Measurements from ENCODE around the gene AZU1. TPM values are rescaled to one million over a fixed set of nuclear protein-coding genes. Genes with fewer than 3 reads are reported as not detected.
"Not testable (repeated sequence)": the region's sequence is repeated elsewhere in the genome, so short reads cannot be mapped to it uniquely, and the experiment has no call there.

The AZU1 gene
- total RNA-seq, 2 donors from 2014 or later: 1.1 TPM; not detected in 1

GRCh38 chr19:815079-815774 is 12.4 kb upstream of the AZU1 start:
- Histone ChIP-seq H3K9me3 (no peaks in the 10 kb centered on the region), H3K4me1 (ENCODE audit: control insufficient read depth in 1 of 2, low read depth in 2 of 2) (no peaks in the 10 kb centered on the region), H3K36me3 (peaks cover 20% of the 10 kb centered on the region), H3K4me3 (no peak overlapping the region), H3K27ac (no peak overlapping the region), H3K27me3 (replicated peaks; ENCODE audit: insufficient read depth) (no peaks in the 10 kb centered on the region)
- TF ChIP-seq CTCF (IDR thresholded peaks at IDR 0.05): no peak
- DNase-seq (ENCODE audit: low spot score) (no peak), ATAC-seq (ENCODE audit: insufficient number of reproducible peaks, low FRiP score, low read depth) (no peak)

- no peak for TF ChIP-seq CTCF (IDR thresholded peaks at IDR 0.05)
- no peak for DNase-seq (ENCODE audit: low spot score)
- peaks cover 13% of the 10 kb centered on the region for H3K36me3 ChIP-seq
Measured at GRCh38 chr19:815775-816499, 11.7 kb upstream of the AZU1 start.

GRCh38 chr19:816500-816857 is 11.2 kb upstream of the AZU1 start:
- peaks cover 3% of the 10 kb centered on the region for H3K27me3 ChIP-seq (replicated peaks; ENCODE audit: insufficient read depth)
- no peak overlapping the region for H3K4me3 ChIP-seq
- no peak overlapping the region for H3K27ac ChIP-seq
- H3K36me3 ChIP-seq: peaks cover 8% of the 10 kb centered on the region
- no peak for ATAC-seq (ENCODE audit: insufficient number of reproducible peaks, low FRiP score, low read depth)
- no peak for TF ChIP-seq CTCF (IDR thresholded peaks at IDR 0.05)
- peaks cover 2 to 3% of the 10 kb centered on the region in 2 donors for H3K4me1 ChIP-seq (ENCODE audit: control insufficient read depth in 1 of 2, low read depth in 2 of 2)
- DNase-seq (ENCODE audit: low spot score): no peak
- no peaks in the 10 kb centered on the region for H3K9me3 ChIP-seq

More at GRCh38 chr19:815775-816499, 11.7 kb upstream of the AZU1 start:
- Histone ChIP-seq H3K27me3 (replicated peaks; ENCODE audit: insufficient read depth) (no peaks in the 10 kb centered on the region), H3K4me1 (ENCODE audit: control insufficient read depth in 1 of 2, low read depth in 2 of 2) (no peaks in the 10 kb centered on the region), H3K9me3 (no peaks in the 10 kb centered on the region), H3K27ac (no peak overlapping the region), H3K4me3 (no peak overlapping the region)
- ATAC-seq (ENCODE audit: insufficient number of reproducible peaks, low FRiP score, low read depth): no peak

GRCh38 chr19:820212-820611 is 7.4 kb upstream of the AZU1 start:
- H3K4me3 ChIP-seq; ATAC-seq (ENCODE audit: insufficient number of reproducible peaks, low FRiP score, low read depth); H3K27ac ChIP-seq; H3K36me3 ChIP-seq; H3K9me3 ChIP-seq; DNase-seq (ENCODE audit: low spot score); H3K4me1 ChIP-seq (ENCODE audit: control insufficient read depth in 1 of 2, low read depth in 2 of 2): not testable (repeated sequence)
- peaks cover 12% of the 10 kb centered on the region for H3K27me3 ChIP-seq (replicated peaks; ENCODE audit: insufficient read depth)

- ATAC-seq (ENCODE audit: insufficient number of reproducible peaks, low FRiP score, low read depth) (no peak), DNase-seq (ENCODE audit: low spot score) (no peak)
- H3K27ac ChIP-seq: no peak overlapping the region
- no peaks in the 10 kb centered on the region for H3K9me3 ChIP-seq
- peaks cover 6 to 8% of the 10 kb centered on the region in 2 donors for H3K4me1 ChIP-seq (ENCODE audit: control insufficient read depth in 1 of 2, low read depth in 2 of 2)
- H3K36me3 ChIP-seq: no peaks in the 10 kb centered on the region
- H3K27me3 ChIP-seq (replicated peaks; ENCODE audit: insufficient read depth): peaks cover 12% of the 10 kb centered on the region
- TF ChIP-seq CTCF (IDR thresholded peaks at IDR 0.05): no peak
- H3K4me3 ChIP-seq: peak overlapping the region; percentile 53
Measured at GRCh38 chr19:821231-821824, 6.3 kb upstream of the AZU1 start.
